NOMO-1 (cell line): ENCODE measurements around the gene TAAR6.
A peak's percentile ranks its signal among the peaks of the same experiment; 100 is the strongest.
"Not testable (repeated sequence)": the region's sequence is repeated elsewhere in the genome, so short reads cannot be mapped to it uniquely, and the experiment has no call there.

Experiments used
- DNase-seq, 2 experiments: peaks; one replicate each; lab custom pipeline; 2025; ENCODE audit not compliant: unreplicated experiment in 2 of 2; lab: John Stamatoyannopoulos, UW

The TAAR6 gene

GRCh38 chr6:132570221-132570777 is at the start of gene TAAR6:
Gene TAAR6 (plus strand): TSS chr6:132570322. CDS start chr6:132570322, 0 bp downstream.
- no peak for DNase-seq

GRCh38 chr6:132520953-132521352 is 49.2 kb upstream of the TAAR6 start:
- DNase-seq = no peak

- no peak for DNase-seq
These were observed 45.5 kb upstream of the TAAR6 start for GRCh38 chr6:132524646-132525045.

GRCh38 chr6:132525866-132526265 is 44.3 kb upstream of the TAAR6 start:
- DNase-seq = no peak

GRCh38 chr6:132526461-132526860 is 43.7 kb upstream of the TAAR6 start:
- no peak for DNase-seq

GRCh38 chr6:132527791-132528190 is 42.3 kb upstream of the TAAR6 start:
- no peak for DNase-seq

GRCh38 chr6:132530293-132530974 is 39.7 kb upstream of the TAAR6 start:
- DNase-seq = peak; percentile 6 to 67

GRCh38 chr6:132534546-132534945 is 35.6 kb upstream of the TAAR6 start:
- DNase-seq = not testable (repeated sequence)

GRCh38 chr6:132537145-132537544 is 33.0 kb upstream of the TAAR6 start:
- DNase-seq = no peak

- no peak for DNase-seq
These were observed 32.1 kb upstream of the TAAR6 start, which contains the start of gene TAAR9 for GRCh38 chr6:132537977-132538376. Gene TAAR9 (plus strand): TSS chr6:132538277. CDS start chr6:132538290, 13 bp downstream.

- DNase-seq = no peak
These were observed 25.3 kb upstream of the TAAR6 start for GRCh38 chr6:132544826-132545225.

GRCh38 chr6:132548746-132549463 is 21.2 kb upstream of the TAAR6 start:
- DNase-seq = no peak

- no peak for DNase-seq
These were observed 18.9 kb upstream of the TAAR6 start for GRCh38 chr6:132551214-132551613.

- no peak for DNase-seq
These were observed 17.8 kb upstream of the TAAR6 start, which contains the start of gene TAAR8 for GRCh38 chr6:132552372-132552771. Gene TAAR8 (plus strand): TSS chr6:132552672. CDS start chr6:132552693, 21 bp downstream.

GRCh38 chr6:132560087-132560486 is 10.0 kb upstream of the TAAR6 start:
- not testable (repeated sequence) for DNase-seq

- no peak for DNase-seq
These were observed 3.7 kb upstream of the TAAR6 start for GRCh38 chr6:132566404-132566803.

- DNase-seq = no peak
These were observed 2.6 kb upstream of the TAAR6 start for GRCh38 chr6:132567566-132567965.

GRCh38 chr6:132568611-132569010 is 1.5 kb upstream of the TAAR6 start:
- no peak for DNase-seq

- no peak for DNase-seq
These were observed 952 bp upstream of the TAAR6 start for GRCh38 chr6:132569170-132569569.

- DNase-seq = peak in 1 of 2 experiments; percentile 2
These were observed 1.7 kb downstream of the TAAR6 start for GRCh38 chr6:132571774-132572173.

- DNase-seq = no peak
These were observed 14.6 kb downstream of the TAAR6 start for GRCh38 chr6:132584698-132585097.

GRCh38 chr6:132587424-132587823 is 17.3 kb downstream of the TAAR6 start:
- peak; percentile 8 to 45 for DNase-seq
